ENCODE data around the gene SDC1.

SDC1 gene

DNA sequence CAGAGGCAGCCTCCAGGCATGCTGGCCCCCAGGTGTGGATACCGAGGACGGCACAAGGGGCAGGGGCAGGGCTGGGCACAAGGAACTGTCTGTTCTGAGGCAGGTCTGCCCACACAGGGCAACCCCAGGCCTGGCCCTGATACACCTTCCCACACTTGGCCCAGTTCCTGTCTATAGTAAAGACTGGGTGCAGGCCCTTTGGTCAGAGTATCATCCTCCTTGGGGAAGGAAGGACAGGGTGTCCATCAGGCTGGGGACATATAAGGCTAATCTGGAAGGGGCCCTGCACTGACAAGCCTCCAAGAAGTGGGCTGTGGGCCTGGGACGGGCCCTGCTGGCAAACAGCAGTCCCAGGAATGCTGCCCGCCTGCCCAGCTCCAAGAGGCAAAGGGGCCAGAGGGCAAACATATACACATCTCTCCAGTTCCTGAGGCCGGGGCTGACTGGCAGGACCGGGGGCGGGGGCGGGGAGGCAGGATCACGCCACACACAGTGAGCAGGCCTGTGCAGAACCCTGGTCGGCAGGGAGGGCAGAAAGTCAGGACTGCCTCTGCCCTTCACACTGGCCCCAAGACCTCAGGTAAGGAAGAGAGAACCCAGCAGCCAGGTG, 18.9 kb downstream of the SDC1 start:
- Mint-ChIP-seq H3K9me3 (no peaks in the 10 kb centered on the region), H3K4me1 (no peaks in the 10 kb centered on the region), H3K4me3 (no peak overlapping the region), H3K27ac (ENCODE audit: low read depth) (no peak overlapping the region), H3K36me3 (ENCODE audit: insufficient read depth) (no peaks in the 10 kb centered on the region), H3K27me3 (no peaks in the 10 kb centered on the region)
- DNase-seq (ENCODE audit: low spot score in 2 of 2) (no peak), ATAC-seq (replicated peaks; ENCODE audit: extremely low read depth, poor library complexity, severe bottlenecking) (no peak)

DNA sequence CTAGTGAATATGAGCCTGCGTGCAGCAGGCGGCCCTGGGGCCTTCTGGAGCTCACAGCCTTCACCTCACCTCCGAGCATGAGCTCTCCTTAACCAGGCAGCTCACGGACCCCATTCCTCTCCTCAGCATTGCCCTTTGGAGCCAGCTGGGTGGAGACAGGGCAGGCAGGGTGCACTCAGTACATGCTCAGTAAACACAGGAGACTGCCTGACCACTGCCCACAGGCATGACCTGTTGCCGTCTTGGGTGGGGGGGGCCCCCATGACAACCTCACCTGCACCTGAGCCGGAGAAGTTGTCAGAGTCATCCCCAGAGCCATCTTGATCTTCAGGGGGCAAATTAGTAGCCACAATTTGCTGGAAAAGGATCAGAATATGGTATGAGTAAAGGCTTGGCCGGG, 19.9 kb downstream of the SDC1 start:
- no peaks in the 10 kb centered on the region for H3K36me3 Mint-ChIP-seq (ENCODE audit: insufficient read depth)
- no peak overlapping the region for H3K4me3 Mint-ChIP-seq
- no peaks in the 10 kb centered on the region for H3K4me1 Mint-ChIP-seq
- no peak overlapping the region for H3K27ac Mint-ChIP-seq (ENCODE audit: low read depth)
- DNase-seq (ENCODE audit: low spot score in 2 of 2) (no peak), ATAC-seq (replicated peaks; ENCODE audit: extremely low read depth, poor library complexity, severe bottlenecking) (no peak)
- H3K9me3 Mint-ChIP-seq = no peaks in the 10 kb centered on the region
- peaks cover 8% of the 10 kb centered on the region for H3K27me3 Mint-ChIP-seq

DNA sequence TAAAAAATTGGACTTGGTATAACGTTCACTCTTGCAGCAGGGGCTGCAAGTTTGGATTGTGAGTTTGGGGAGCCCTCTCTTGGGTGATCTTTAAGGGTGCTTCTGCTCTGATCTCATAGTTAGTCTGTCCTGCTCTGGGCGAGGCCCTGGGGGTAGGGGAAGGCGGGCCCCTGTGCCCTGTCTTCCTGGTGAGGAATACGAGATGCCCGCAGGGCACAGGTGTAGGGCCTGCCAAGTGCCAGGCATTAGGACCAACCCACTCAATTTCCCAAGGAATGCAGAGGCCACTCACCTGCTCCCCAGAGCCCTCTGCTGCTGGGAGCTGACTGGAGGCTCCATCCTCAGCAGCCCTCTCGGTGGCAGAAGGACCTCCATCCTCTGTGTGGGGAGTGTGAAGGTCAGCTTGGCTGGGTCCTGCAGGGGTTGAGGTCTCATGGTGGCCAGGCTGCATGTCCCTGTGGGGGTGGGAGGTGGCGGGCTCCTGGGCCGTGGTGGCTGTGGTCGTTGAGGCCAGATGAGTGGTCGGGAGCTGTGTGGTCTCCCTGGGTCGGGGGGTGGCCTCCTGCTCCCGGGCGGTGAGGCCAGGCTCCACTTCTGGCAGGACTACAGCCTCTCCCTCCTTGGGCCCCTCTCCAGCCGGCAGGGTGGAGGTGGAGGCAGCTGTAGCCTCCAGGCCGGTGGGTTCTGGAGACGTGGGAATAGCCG, 21.3 kb downstream of the SDC1 start:
- no peaks in the 10 kb centered on the region for H3K36me3 Mint-ChIP-seq (ENCODE audit: insufficient read depth)
- no peaks in the 10 kb centered on the region for H3K4me1 Mint-ChIP-seq
- no peak for ATAC-seq (replicated peaks; ENCODE audit: extremely low read depth, poor library complexity, severe bottlenecking)
- H3K27me3 Mint-ChIP-seq = peaks cover 21% of the 10 kb centered on the region
- no peak overlapping the region for H3K4me3 Mint-ChIP-seq
- no peak overlapping the region for H3K27ac Mint-ChIP-seq (ENCODE audit: low read depth)
- no peak for DNase-seq (ENCODE audit: low spot score in 2 of 2)
- H3K9me3 Mint-ChIP-seq = no peaks in the 10 kb centered on the region

DNA sequence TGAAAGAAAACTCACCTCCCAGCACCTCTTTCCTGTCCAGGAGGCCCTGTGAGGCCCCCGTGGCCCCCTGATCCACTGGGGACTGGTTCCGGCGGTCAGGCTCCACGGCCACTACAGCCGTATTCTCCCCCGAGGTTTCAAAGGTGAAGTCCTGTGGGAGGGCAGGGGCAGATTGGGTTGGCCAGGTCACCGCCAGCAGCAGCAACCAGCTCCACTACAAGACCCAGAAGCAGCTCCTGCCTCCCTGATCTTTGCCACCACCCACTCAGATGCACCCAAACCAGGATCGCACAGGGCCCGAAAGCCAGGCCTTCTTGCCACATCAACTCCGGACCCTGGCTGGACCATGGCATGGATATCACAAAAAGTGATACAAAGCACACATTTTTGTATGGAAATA, 21.9 kb downstream of the SDC1 start:
- Mint-ChIP-seq H3K27ac (ENCODE audit: low read depth) (no peak overlapping the region), H3K4me1 (no peaks in the 10 kb centered on the region), H3K9me3 (no peaks in the 10 kb centered on the region), H3K27me3 (peaks cover 27% of the 10 kb centered on the region), H3K4me3 (no peak overlapping the region), H3K36me3 (ENCODE audit: insufficient read depth) (no peaks in the 10 kb centered on the region)
- no peak for ATAC-seq (replicated peaks; ENCODE audit: extremely low read depth, poor library complexity, severe bottlenecking)
- no peak for DNase-seq (ENCODE audit: low spot score in 2 of 2)

DNA sequence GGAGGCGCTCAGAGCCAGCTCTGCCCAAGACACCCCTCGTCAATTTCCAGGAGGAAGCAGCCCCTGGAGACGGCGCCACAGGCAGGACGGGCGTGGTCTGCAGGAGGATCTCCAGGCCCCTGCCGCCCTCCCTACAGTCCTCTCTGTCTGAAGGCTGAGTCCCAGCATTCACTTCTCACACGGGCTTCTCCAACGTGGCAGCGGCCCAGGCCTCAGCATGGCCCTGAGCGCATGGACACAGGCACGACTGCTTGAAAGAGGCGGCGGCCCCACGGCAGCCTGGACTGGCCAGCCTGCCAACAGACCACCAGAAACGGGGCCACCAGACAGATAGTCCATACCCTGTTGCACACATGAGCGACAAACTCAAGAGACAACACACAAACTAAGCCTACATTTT, 23.3 kb downstream of the SDC1 start:
- DNase-seq (ENCODE audit: low spot score in 2 of 2) (no peak), ATAC-seq (replicated peaks; ENCODE audit: extremely low read depth, poor library complexity, severe bottlenecking) (no peak)
- H3K9me3 Mint-ChIP-seq = no peaks in the 10 kb centered on the region
- H3K27me3 Mint-ChIP-seq = peaks cover 32% of the 10 kb centered on the region
- H3K27ac Mint-ChIP-seq (ENCODE audit: low read depth) = no peak overlapping the region
- H3K4me1 Mint-ChIP-seq = no peaks in the 10 kb centered on the region
- no peak overlapping the region for H3K4me3 Mint-ChIP-seq
- H3K36me3 Mint-ChIP-seq (ENCODE audit: insufficient read depth) = no peaks in the 10 kb centered on the region

DNA sequence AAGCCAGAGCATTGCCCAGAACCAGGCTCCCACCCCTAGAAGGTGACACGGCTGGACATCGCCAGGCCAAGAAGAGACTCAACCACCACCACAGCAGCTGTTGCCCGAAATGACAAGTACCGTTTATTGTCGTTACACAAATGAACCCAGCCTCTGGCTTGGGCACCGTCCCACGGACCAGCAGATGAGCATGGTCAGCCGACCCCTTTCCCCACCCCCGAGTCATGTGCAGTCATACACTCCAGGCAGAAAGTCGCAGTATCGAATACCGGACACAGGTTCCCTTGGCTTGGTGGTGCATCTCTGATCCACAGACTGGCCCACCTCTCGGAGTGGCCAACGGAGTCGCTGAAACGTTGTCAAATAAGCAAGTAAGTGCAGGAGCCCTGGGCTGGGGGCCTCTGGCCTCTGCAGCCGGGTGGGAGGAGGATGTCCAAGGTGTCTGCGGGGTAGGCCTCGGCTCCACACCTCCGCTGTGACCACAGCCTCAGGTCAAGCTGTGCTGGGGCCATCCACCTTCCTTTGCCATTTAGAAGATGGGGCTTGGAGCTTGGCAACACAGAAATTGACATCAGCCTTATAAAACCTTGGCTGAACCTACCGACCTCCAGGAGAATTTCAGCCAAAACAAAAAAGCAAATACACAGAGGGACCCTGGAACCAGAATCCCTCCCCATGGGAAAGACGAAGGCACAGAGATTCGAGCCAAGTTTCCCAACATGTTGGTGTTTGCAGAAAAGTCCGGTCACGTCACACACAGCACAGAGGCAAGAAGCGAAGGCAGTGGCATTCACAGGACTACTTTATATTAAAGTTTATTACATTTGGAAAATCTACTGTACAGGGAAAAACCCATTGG, 24.0 kb downstream of the SDC1 start:
- Mint-ChIP-seq H3K4me3 (no peak overlapping the region), H3K9me3 (no peaks in the 10 kb centered on the region), H3K27ac (ENCODE audit: low read depth) (no peak overlapping the region), H3K4me1 (no peaks in the 10 kb centered on the region), H3K27me3 (peaks cover 32% of the 10 kb centered on the region), H3K36me3 (ENCODE audit: insufficient read depth) (no peaks in the 10 kb centered on the region)
- no peak for DNase-seq (ENCODE audit: low spot score in 2 of 2)
- no peak for ATAC-seq (replicated peaks; ENCODE audit: extremely low read depth, poor library complexity, severe bottlenecking)

DNA sequence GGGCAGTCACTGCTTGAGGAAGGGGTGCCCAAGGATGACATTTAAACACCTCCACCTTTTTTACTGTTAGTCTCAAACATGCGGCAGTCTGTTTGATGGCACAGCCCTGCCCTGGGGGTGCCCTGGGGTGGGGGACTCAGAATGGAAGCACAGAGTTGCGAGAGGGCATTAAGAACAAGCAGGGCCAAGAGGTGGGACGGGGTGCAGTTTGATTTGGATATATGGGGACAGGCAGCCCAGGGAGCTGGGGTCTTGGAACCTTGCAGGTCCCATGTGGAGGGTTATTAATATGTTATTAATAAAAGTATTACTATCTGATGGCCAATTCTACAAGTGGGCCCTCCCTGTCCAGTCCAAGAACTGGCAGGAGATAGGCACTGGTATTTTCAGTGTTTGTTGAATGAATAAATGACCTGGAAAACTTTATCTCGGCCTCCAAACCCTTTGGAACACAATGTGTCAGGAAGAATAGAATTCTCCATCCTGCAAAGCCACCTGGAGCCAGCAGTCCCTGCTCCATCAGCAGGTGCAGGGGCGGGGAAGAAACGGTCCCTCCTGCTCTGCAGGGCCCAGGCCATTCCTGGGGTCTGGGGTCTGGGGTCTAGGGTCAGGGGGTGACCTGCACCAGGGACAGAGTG, 25.2 kb downstream of the SDC1 start:
- no peak overlapping the region for H3K4me3 Mint-ChIP-seq
- no peaks in the 10 kb centered on the region for H3K4me1 Mint-ChIP-seq
- no peaks in the 10 kb centered on the region for H3K36me3 Mint-ChIP-seq (ENCODE audit: insufficient read depth)
- H3K9me3 Mint-ChIP-seq = no peaks in the 10 kb centered on the region
- DNase-seq (ENCODE audit: low spot score in 2 of 2) (no peak), ATAC-seq (replicated peaks; ENCODE audit: extremely low read depth, poor library complexity, severe bottlenecking) (no peak)
- H3K27ac Mint-ChIP-seq (ENCODE audit: low read depth) = no peak overlapping the region
- H3K27me3 Mint-ChIP-seq = peaks cover 32% of the 10 kb centered on the region

DNA sequence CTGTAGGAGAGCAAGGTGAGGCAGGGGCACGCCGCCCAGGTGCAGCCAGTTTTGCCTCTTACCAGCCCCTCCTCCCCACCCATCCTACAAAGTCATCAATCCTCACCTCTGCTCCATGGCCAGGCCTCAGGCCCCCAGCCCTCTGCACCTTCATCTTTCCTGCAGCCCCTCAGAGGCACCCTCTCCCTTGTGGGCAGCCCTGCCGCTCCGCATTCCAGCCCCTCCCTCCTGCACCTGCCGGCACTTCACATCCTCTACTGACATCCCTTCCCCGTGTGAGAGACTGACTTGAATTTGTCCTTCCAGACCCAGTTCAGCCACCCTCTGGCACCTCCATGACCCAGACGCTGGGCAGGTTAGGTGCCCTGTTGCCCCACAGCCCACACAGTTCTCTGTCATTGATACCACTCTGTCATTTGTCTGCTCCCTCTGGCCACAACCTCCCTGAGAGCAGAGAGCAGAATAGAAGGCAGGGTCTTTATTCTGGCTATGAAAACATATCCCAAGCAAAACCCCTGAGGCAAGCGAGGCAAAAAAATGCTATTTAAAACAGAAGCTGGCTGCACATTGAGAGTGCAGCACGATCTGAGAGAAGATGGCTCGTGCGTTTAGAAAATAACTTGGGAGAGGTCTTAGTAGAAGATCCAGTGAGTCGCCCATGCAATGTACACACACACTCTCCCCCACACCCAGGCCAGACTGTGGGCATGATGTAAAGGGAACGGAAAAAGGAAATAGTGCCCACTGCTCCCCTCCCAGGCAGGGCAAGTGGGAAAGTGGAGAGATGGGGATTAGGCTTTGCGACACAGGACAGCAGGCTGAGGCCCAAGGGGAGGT, 25.9 kb downstream of the SDC1 start:
- H3K27ac Mint-ChIP-seq (ENCODE audit: low read depth) = no peak overlapping the region
- DNase-seq (ENCODE audit: low spot score in 2 of 2) (no peak), ATAC-seq (replicated peaks; ENCODE audit: extremely low read depth, poor library complexity, severe bottlenecking) (no peak)
- no peaks in the 10 kb centered on the region for H3K9me3 Mint-ChIP-seq
- H3K4me1 Mint-ChIP-seq = no peaks in the 10 kb centered on the region
- no peaks in the 10 kb centered on the region for H3K36me3 Mint-ChIP-seq (ENCODE audit: insufficient read depth)
- H3K4me3 Mint-ChIP-seq = no peak overlapping the region
- H3K27me3 Mint-ChIP-seq = peaks cover 32% of the 10 kb centered on the region

DNA sequence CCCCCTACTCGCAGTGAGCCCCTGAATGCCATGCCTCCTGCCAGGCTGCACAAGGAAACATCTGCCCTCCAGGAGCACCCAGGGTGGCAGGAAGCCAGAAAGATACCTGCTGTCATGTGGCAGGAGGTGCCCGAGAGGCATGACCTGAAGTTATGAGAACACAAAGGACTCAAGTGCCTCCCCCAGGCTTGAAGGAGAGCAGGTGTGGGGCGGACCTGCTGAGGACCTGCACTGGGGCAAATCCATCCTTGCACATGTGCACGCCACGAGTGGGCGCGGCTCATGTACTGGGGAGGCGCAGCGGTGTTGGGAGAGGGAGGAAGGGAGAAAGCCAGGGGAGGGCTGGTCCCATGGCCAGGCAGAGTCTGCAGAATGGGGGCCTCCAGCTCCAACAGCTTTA, 26.9 kb downstream of the SDC1 start:
- no peak for ATAC-seq (replicated peaks; ENCODE audit: extremely low read depth, poor library complexity, severe bottlenecking)
- peaks cover 32% of the 10 kb centered on the region for H3K27me3 Mint-ChIP-seq

DNA sequence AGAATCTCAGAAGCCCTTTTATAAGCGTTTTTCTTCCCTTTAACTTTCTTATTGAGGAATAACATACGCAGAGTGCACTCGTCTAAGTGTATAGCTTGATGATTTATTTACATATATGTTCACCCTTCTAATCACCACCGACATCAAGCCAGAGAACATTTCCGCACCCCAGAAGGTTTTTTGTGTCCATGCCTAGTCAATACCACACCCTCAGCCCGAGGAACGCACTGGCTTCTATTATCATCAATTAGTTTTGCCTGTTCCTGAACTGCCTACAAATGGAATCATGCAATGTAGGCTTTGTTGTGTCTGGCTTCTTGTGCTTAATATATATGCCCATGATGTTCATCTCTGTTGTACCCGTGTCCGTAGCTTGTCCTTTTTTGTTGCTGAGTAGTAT, 27.7 kb downstream of the SDC1 start:
- Mint-ChIP-seq H3K4me3 (no peak overlapping the region), H3K27me3 (peaks cover 32% of the 10 kb centered on the region), H3K36me3 (ENCODE audit: insufficient read depth) (no peaks in the 10 kb centered on the region), H3K9me3 (no peaks in the 10 kb centered on the region), H3K27ac (ENCODE audit: low read depth) (no peak overlapping the region), H3K4me1 (no peaks in the 10 kb centered on the region)
- no peak for DNase-seq (ENCODE audit: low spot score in 2 of 2)
- no peak for ATAC-seq (replicated peaks; ENCODE audit: extremely low read depth, poor library complexity, severe bottlenecking)

More for the DNA sequence above, 26.9 kb downstream of the SDC1 start:
- Mint-ChIP-seq H3K4me1 (no peaks in the 10 kb centered on the region), H3K9me3 (no peaks in the 10 kb centered on the region), H3K36me3 (ENCODE audit: insufficient read depth) (no peaks in the 10 kb centered on the region), H3K4me3 (no peak overlapping the region), H3K27ac (ENCODE audit: low read depth) (no peak overlapping the region)
- DNase-seq (ENCODE audit: low spot score in 2 of 2) = no peak

DNA sequence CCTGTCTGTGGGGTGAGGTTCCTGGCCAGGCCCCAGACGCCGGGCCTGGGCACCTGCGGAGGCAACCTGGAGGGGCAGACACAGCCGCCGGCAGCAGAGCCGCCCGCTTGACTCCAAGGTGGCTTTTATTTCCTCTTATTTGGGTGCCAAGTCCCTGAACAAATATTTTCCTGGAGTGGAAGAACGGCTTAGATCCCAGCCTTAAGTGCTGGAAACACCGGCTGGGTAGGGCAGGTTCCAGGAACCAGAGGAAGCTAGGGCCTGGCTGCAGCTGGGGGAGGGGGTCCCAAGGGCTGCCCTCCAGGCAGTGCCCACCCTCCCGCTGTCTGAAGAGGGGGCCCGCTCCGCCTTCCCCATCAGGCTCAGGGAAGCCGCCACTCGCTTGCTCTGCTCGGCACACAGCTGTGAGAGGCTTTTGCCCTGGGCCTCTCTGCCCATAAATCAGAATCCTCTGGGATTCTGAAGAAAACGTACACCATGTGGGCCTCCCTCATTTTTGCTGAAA, 28.2 kb downstream of the SDC1 start:
- H3K4me3 Mint-ChIP-seq = no peak overlapping the region
- DNase-seq (ENCODE audit: low spot score in 2 of 2) = no peak
- ATAC-seq (replicated peaks; ENCODE audit: extremely low read depth, poor library complexity, severe bottlenecking) = no peak
- peaks cover 32% of the 10 kb centered on the region for H3K27me3 Mint-ChIP-seq
- no peaks in the 10 kb centered on the region for H3K36me3 Mint-ChIP-seq (ENCODE audit: insufficient read depth)
- no peaks in the 10 kb centered on the region for H3K9me3 Mint-ChIP-seq
- no peaks in the 10 kb centered on the region for H3K4me1 Mint-ChIP-seq
- no peak overlapping the region for H3K27ac Mint-ChIP-seq (ENCODE audit: low read depth)

Data from central memory CD8-positive, alpha-beta T cell (primary cell).